ENCODE results near the gene SCMH1. TPM values are rescaled to one million over a fixed set of nuclear protein-coding genes. Genes with fewer than 3 reads are reported as not detected.

The SCMH1 gene
- total RNA-seq, 6 experiments from 2014 or later: 16.9 to 24.4 (median 21.7) TPM

- H3K4me1 Mint-ChIP-seq (ENCODE audit: low read depth): no peaks in the 10 kb centered on the region
- no peak overlapping the region for H3K27ac Mint-ChIP-seq
Observed at GRCh38 chr1:41013796-41014195, 228.3 kb downstream of the SCMH1 start.

GRCh38 chr1:41013024-41013423 is 229.1 kb downstream of the SCMH1 start:
- Mint-ChIP-seq H3K36me3 (ENCODE audit: low read depth) (peaks cover 56% of the 10 kb centered on the region), H3K27me3 (ENCODE audit: insufficient read depth) (peaks cover 4% of the 10 kb centered on the region), H3K4me3 (no peak overlapping the region), H3K9me3 (no peaks in the 10 kb centered on the region), H3K27ac (no peak overlapping the region), H3K4me1 (ENCODE audit: low read depth) (no peaks in the 10 kb centered on the region)
- TF ChIP-seq CTCF (IDR thresholded peaks at IDR 0.05): no peak
- no peak for DNase-seq

More at GRCh38 chr1:41013796-41014195, 228.3 kb downstream of the SCMH1 start:
- Mint-ChIP-seq H3K27me3 (ENCODE audit: insufficient read depth) (peaks cover 7% of the 10 kb centered on the region), H3K36me3 (ENCODE audit: low read depth) (peaks cover 48% of the 10 kb centered on the region), H3K9me3 (no peaks in the 10 kb centered on the region), H3K4me3 (no peak overlapping the region)
- no peak for DNase-seq
- TF ChIP-seq CTCF (IDR thresholded peaks at IDR 0.05): no peak

- Mint-ChIP-seq H3K4me1 (ENCODE audit: low read depth) (peaks cover 21% of the 10 kb centered on the region), H3K4me3 (no peak overlapping the region), H3K9me3 (no peaks in the 10 kb centered on the region), H3K36me3 (ENCODE audit: low read depth) (peaks cover 78% of the 10 kb centered on the region), H3K27ac (no peak overlapping the region; the same call in 1 of the 2 replicates), H3K27me3 (ENCODE audit: insufficient read depth) (peaks cover 3% of the 10 kb centered on the region)
- no peak for TF ChIP-seq CTCF (IDR thresholded peaks at IDR 0.05)
- no peak for DNase-seq
Observed at GRCh38 chr1:41010345-41010744, 231.8 kb downstream of the SCMH1 start.

- H3K4me3 Mint-ChIP-seq: no peak overlapping the region
- no peaks in the 10 kb centered on the region for H3K9me3 Mint-ChIP-seq
- no peak for DNase-seq
- H3K27ac Mint-ChIP-seq: peak overlapping the region; percentile 13; the same call in 1 of the 2 replicates
- no peaks in the 10 kb centered on the region; the same call in none of the 2 replicates for H3K27me3 Mint-ChIP-seq (ENCODE audit: insufficient read depth)
- TF ChIP-seq CTCF (IDR thresholded peaks at IDR 0.05): no peak
- H3K36me3 Mint-ChIP-seq (ENCODE audit: low read depth): peaks cover 71% of the 10 kb centered on the region
- peaks cover 22% of the 10 kb centered on the region for H3K4me1 Mint-ChIP-seq (ENCODE audit: low read depth)
Observed at GRCh38 chr1:41009466-41009865, 232.6 kb downstream of the SCMH1 start.

- peaks cover 77% of the 10 kb centered on the region for H3K36me3 Mint-ChIP-seq (ENCODE audit: low read depth)
- H3K27me3 Mint-ChIP-seq (ENCODE audit: insufficient read depth): peaks cover 3% of the 10 kb centered on the region
- peaks cover 45% of the 10 kb centered on the region for H3K4me1 Mint-ChIP-seq (ENCODE audit: low read depth)
- no peak for TF ChIP-seq CTCF (IDR thresholded peaks at IDR 0.05)
- H3K4me3 Mint-ChIP-seq: no peak overlapping the region
- H3K9me3 Mint-ChIP-seq: no peaks in the 10 kb centered on the region
- no peak for DNase-seq
- H3K27ac Mint-ChIP-seq: peak overlapping the region; percentile 54
Observed at GRCh38 chr1:41006942-41007865, 234.9 kb downstream of the SCMH1 start.

Data from HFFc6 (cell line).